ENCODE measurements around the gene BTN1A1.
A peak's percentile ranks its signal among the peaks of the same experiment; 100 is the strongest.

BTN1A1 gene

GRCh38 chr6:26464416-26465131 is 35.5 kb upstream of the BTN1A1 start:
- no peak overlapping the region for H3K4me3 ChIP-seq (ENCODE audit: low read depth in 1 of 2, low read length in 2 of 2)
- H3K27ac ChIP-seq (ENCODE audit: low read length), result no peak overlapping the region
- peaks cover 71 to 77% of the 10 kb centered on the region in 2 donors for H3K36me3 ChIP-seq (ENCODE audit: control insufficient read depth in 1 of 2, insufficient read depth in 2 of 2, low read length in 2 of 2)
- no peaks in the 10 kb centered on the region for H3K9me3 ChIP-seq (ENCODE audit: control insufficient read depth in 1 of 2, low read length in 2 of 2)
- H3K27me3 ChIP-seq (ENCODE audit: low read depth, low read length), result no peaks in the 10 kb centered on the region
- H3K4me1 ChIP-seq (ENCODE audit: control insufficient read depth in 1 of 2, insufficient read depth in 2 of 2, low read length in 2 of 2), result peaks cover 6 to 22% of the 10 kb centered on the region in 2 donors

GRCh38 chr6:26465776-26466175 is 34.3 kb upstream of the BTN1A1 start:
- no peak overlapping the region for H3K27ac ChIP-seq (ENCODE audit: low read length)
- no peaks in the 10 kb centered on the region for H3K9me3 ChIP-seq (ENCODE audit: control insufficient read depth in 1 of 2, low read length in 2 of 2)
- no peak overlapping the region for H3K4me3 ChIP-seq (ENCODE audit: low read depth in 1 of 2, low read length in 2 of 2)
- peaks cover 67 to 68% of the 10 kb centered on the region in 2 donors for H3K36me3 ChIP-seq (ENCODE audit: control insufficient read depth in 1 of 2, insufficient read depth in 2 of 2, low read length in 2 of 2)
- no peaks in the 10 kb centered on the region for H3K27me3 ChIP-seq (ENCODE audit: low read depth, low read length)
- peaks cover 0 to 10% of the 10 kb centered on the region in 2 donors for H3K4me1 ChIP-seq (ENCODE audit: control insufficient read depth in 1 of 2, insufficient read depth in 2 of 2, low read length in 2 of 2)

- H3K4me1 ChIP-seq (ENCODE audit: control insufficient read depth in 1 of 2, insufficient read depth in 2 of 2, low read length in 2 of 2), result no peaks in the 10 kb centered on the region
- no peak overlapping the region for H3K27ac ChIP-seq (ENCODE audit: low read length)
- no peak overlapping the region for H3K4me3 ChIP-seq (ENCODE audit: low read depth in 1 of 2, low read length in 2 of 2)
- H3K36me3 ChIP-seq (ENCODE audit: control insufficient read depth in 1 of 2, insufficient read depth in 2 of 2, low read length in 2 of 2), result peaks cover 50 to 54% of the 10 kb centered on the region in 2 donors
- H3K9me3 ChIP-seq (ENCODE audit: control insufficient read depth in 1 of 2, low read length in 2 of 2), result no peaks in the 10 kb centered on the region
- no peaks in the 10 kb centered on the region for H3K27me3 ChIP-seq (ENCODE audit: low read depth, low read length)
Measured at GRCh38 chr6:26468829-26469228, 31.3 kb upstream of the BTN1A1 start.

GRCh38 chr6:26470643-26471042 is 29.5 kb upstream of the BTN1A1 start:
- Histone ChIP-seq H3K36me3 (ENCODE audit: control insufficient read depth in 1 of 2, insufficient read depth in 2 of 2, low read length in 2 of 2) (peaks cover 32 to 36% of the 10 kb centered on the region in 2 donors), H3K27me3 (ENCODE audit: low read depth, low read length) (no peaks in the 10 kb centered on the region), H3K4me3 (ENCODE audit: low read depth in 1 of 2, low read length in 2 of 2) (no peak overlapping the region), H3K27ac (ENCODE audit: low read length) (no peak overlapping the region), H3K9me3 (ENCODE audit: control insufficient read depth in 1 of 2, low read length in 2 of 2) (no peaks in the 10 kb centered on the region), H3K4me1 (ENCODE audit: control insufficient read depth in 1 of 2, insufficient read depth in 2 of 2, low read length in 2 of 2) (peaks cover 0 to 7% of the 10 kb centered on the region in 2 donors)

DNA sequence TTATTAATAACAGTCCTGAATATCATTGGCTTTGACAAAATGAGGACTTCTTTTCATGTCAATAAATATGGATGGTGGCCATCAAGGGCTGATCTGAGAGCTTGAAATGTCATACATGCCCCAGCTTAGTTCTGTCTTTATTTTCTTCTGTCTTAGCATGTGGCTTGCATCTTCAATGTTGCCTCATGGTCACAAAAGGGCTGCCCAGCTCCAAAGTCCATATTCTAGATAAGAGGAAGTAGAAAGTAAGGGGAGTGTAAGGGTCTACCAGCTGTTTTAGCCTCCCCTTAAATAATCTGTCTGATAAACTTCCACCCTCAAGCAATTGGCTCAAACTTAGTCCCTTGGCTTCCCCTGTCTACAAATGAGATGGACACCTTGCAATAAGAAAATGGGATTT is 28.1 kb upstream of the BTN1A1 start:
- no peak overlapping the region for H3K27ac ChIP-seq (ENCODE audit: low read length)
- H3K36me3 ChIP-seq (ENCODE audit: control insufficient read depth in 1 of 2, insufficient read depth in 2 of 2, low read length in 2 of 2), result peaks cover 19 to 23% of the 10 kb centered on the region in 2 donors
- no peaks in the 10 kb centered on the region for H3K9me3 ChIP-seq (ENCODE audit: control insufficient read depth in 1 of 2, low read length in 2 of 2)
- H3K27me3 ChIP-seq (ENCODE audit: low read depth, low read length), result no peaks in the 10 kb centered on the region
- peaks cover 0 to 7% of the 10 kb centered on the region in 2 donors for H3K4me1 ChIP-seq (ENCODE audit: control insufficient read depth in 1 of 2, insufficient read depth in 2 of 2, low read length in 2 of 2)
- H3K4me3 ChIP-seq (ENCODE audit: low read depth in 1 of 2, low read length in 2 of 2), result no peak overlapping the region

- peak overlapping the region in 1 of 2 donors; percentile 74 for H3K4me3 ChIP-seq (ENCODE audit: low read depth in 1 of 2, low read length in 2 of 2)
- peaks cover 3 to 7% of the 10 kb centered on the region in 2 donors for H3K4me1 ChIP-seq (ENCODE audit: control insufficient read depth in 1 of 2, insufficient read depth in 2 of 2, low read length in 2 of 2)
- peak overlapping the region; percentile 99 for H3K27ac ChIP-seq (ENCODE audit: low read length)
- H3K9me3 ChIP-seq (ENCODE audit: control insufficient read depth in 1 of 2, low read length in 2 of 2), result no peaks in the 10 kb centered on the region
- no peaks in the 10 kb centered on the region for H3K27me3 ChIP-seq (ENCODE audit: low read depth, low read length)
- H3K36me3 ChIP-seq (ENCODE audit: control insufficient read depth in 1 of 2, insufficient read depth in 2 of 2, low read length in 2 of 2), result peaks cover 12 to 15% of the 10 kb centered on the region in 2 donors
Measured at GRCh38 chr6:26472549-26473290, 27.4 kb upstream of the BTN1A1 start.

DNA sequence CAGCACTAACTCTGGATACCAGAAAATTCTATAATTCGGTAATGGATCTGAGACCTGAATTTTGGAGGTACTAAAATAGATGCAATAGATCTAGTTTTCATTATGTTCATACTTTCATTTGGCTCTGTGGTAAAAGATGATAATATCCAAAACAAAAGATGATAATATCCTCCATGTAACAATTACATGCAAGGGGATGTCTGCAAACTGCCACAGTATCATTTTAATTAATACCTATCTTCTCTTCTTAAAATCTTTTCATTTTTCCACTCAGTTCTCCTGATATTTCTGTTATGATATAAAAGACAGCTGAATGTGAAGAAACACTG is 26.7 kb upstream of the BTN1A1 start:
- Histone ChIP-seq H3K4me3 (ENCODE audit: low read depth in 1 of 2, low read length in 2 of 2) (peak overlapping the region; percentile 65 to 74), H3K27ac (ENCODE audit: low read length) (peak overlapping the region; percentile 99), H3K36me3 (ENCODE audit: control insufficient read depth in 1 of 2, insufficient read depth in 2 of 2, low read length in 2 of 2) (peaks cover 7 to 9% of the 10 kb centered on the region in 2 donors), H3K9me3 (ENCODE audit: control insufficient read depth in 1 of 2, low read length in 2 of 2) (no peaks in the 10 kb centered on the region), H3K27me3 (ENCODE audit: low read depth, low read length) (no peaks in the 10 kb centered on the region), H3K4me1 (ENCODE audit: control insufficient read depth in 1 of 2, insufficient read depth in 2 of 2, low read length in 2 of 2) (peaks cover 3 to 7% of the 10 kb centered on the region in 2 donors)

GRCh38 chr6:26473758-26474438 is 26.2 kb upstream of the BTN1A1 start:
- H3K9me3 ChIP-seq (ENCODE audit: control insufficient read depth in 1 of 2, low read length in 2 of 2), result no peaks in the 10 kb centered on the region
- peak overlapping the region; percentile 99 for H3K27ac ChIP-seq (ENCODE audit: low read length)
- peaks cover 2 to 4% of the 10 kb centered on the region in 2 donors for H3K36me3 ChIP-seq (ENCODE audit: control insufficient read depth in 1 of 2, insufficient read depth in 2 of 2, low read length in 2 of 2)
- H3K27me3 ChIP-seq (ENCODE audit: low read depth, low read length), result no peaks in the 10 kb centered on the region
- H3K4me1 ChIP-seq (ENCODE audit: control insufficient read depth in 1 of 2, insufficient read depth in 2 of 2, low read length in 2 of 2), result peaks cover 3 to 7% of the 10 kb centered on the region in 2 donors
- H3K4me3 ChIP-seq (ENCODE audit: low read depth in 1 of 2, low read length in 2 of 2), result peak overlapping the region; percentile 65 to 74

DNA sequence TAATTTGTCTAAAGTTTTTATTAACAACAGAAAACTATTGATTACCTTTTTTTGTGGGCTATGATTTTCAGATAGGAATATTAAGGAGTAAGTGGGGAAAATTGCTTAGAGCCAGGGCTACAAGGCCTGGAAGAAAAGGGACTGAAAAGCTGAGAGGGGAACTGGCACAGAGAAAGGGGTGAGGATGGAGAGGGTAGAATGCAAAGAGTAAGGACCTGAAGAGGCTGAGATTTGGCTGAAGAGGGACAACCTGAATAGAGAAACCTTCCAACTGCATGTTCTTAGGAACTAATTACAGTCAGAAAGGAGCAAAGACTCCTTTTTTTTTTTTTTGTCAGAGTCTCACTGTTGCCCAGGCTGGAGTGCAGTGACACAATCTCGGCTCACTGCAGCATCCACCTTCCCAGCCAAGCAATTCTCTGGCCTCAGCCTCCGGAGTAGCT is 25.6 kb upstream of the BTN1A1 start:
- H3K9me3 ChIP-seq (ENCODE audit: control insufficient read depth in 1 of 2, low read length in 2 of 2), result no peaks in the 10 kb centered on the region
- no peaks in the 10 kb centered on the region for H3K27me3 ChIP-seq (ENCODE audit: low read depth, low read length)
- H3K4me3 ChIP-seq (ENCODE audit: low read depth in 1 of 2, low read length in 2 of 2), result peak overlapping the region; percentile 65 to 74
- no peaks in the 10 kb centered on the region for H3K36me3 ChIP-seq (ENCODE audit: control insufficient read depth in 1 of 2, insufficient read depth in 2 of 2, low read length in 2 of 2)
- peaks cover 3 to 7% of the 10 kb centered on the region in 2 donors for H3K4me1 ChIP-seq (ENCODE audit: control insufficient read depth in 1 of 2, insufficient read depth in 2 of 2, low read length in 2 of 2)
- H3K27ac ChIP-seq (ENCODE audit: low read length), result peak overlapping the region; percentile 99

DNA sequence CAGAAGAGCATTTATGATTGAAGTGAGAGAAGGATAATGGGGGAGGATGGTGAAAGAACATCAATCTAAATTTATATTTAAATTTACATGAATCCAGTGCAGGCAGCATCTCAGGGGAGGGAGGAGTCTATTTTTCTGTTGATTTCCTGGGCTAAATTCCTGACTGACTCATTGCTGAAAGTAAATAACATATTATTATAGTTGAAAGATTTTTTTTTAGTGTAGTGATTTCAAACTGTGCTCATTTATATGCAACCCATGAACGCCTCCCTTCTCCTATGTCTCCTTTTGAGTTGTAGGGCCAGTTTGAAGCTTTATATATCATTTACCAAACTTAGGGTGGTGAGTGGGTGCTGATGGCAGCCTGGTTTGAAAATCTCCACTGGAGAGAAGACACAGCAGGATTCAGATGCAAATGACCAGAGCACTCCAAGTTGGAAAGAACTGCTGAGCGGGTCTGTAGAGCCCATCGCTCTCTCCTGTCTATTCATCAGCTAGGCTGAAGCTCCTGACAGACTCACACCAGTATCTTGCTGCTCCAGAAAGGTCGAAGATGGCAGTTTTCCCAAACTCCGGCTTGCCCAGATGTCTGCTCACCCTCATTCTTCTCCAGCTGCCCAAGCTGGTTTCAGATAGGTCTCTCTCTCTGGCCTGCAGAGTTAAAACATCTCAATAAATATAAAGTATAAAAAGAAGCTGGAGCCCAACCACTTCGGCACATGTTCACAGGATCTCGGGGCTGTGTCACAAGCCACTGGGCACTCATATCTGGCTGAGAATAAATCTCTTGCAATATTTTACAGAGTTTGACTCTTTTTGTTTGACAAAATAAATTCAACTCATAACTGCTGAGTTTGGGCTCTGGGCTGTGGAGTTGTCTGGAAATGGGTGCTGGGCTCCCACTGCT is 24.0 kb upstream of the BTN1A1 start:
- Histone ChIP-seq H3K27me3 (ENCODE audit: low read depth, low read length) (no peaks in the 10 kb centered on the region), H3K27ac (ENCODE audit: low read length) (no peak overlapping the region), H3K4me3 (ENCODE audit: low read depth in 1 of 2, low read length in 2 of 2) (no peak overlapping the region), H3K4me1 (ENCODE audit: control insufficient read depth in 1 of 2, insufficient read depth in 2 of 2, low read length in 2 of 2) (peaks cover 3 to 7% of the 10 kb centered on the region in 2 donors), H3K9me3 (ENCODE audit: control insufficient read depth in 1 of 2, low read length in 2 of 2) (no peaks in the 10 kb centered on the region), H3K36me3 (ENCODE audit: control insufficient read depth in 1 of 2, insufficient read depth in 2 of 2, low read length in 2 of 2) (no peaks in the 10 kb centered on the region)

Measured in muscle layer of duodenum (tissue), 2 donors.